ENCODE data around the gene MAP4K5.

MAP4K5 gene

GRCh38 chr14:50471838-50472465, 60.4 kb downstream of the MAP4K5 start:
- Histone ChIP-seq H3K27ac (no peak overlapping the region), H3K27me3 (no peaks in the 10 kb centered on the region), H3K9me3 (peaks cover 15% of the 10 kb centered on the region), H3K4me1 (ENCODE audit: control insufficient read depth in 1 of 2, insufficient read depth in 1 of 2, low read depth in 1 of 2, low read length in 1 of 2) (no peaks in the 10 kb centered on the region), H3K4me3 (ENCODE audit: low read depth in 1 of 2, low read length in 1 of 2) (no peak overlapping the region), H3K36me3 (peaks cover 5% of the 10 kb centered on the region)
- TF ChIP-seq CTCF (IDR thresholded peaks at IDR 0.05): no peak

- peaks cover 15% of the 10 kb centered on the region for H3K9me3 ChIP-seq
- H3K27ac ChIP-seq: no peak overlapping the region
- no peaks in the 10 kb centered on the region for H3K4me1 ChIP-seq (ENCODE audit: control insufficient read depth in 1 of 2, insufficient read depth in 1 of 2, low read depth in 1 of 2, low read length in 1 of 2)
- H3K4me3 ChIP-seq (ENCODE audit: low read depth in 1 of 2, low read length in 1 of 2): no peak overlapping the region
- no peak for TF ChIP-seq CTCF (IDR thresholded peaks at IDR 0.05)
- H3K36me3 ChIP-seq: peaks cover 5% of the 10 kb centered on the region
- no peaks in the 10 kb centered on the region for H3K27me3 ChIP-seq
Observed at GRCh38 chr14:50469982-50470381, 62.4 kb downstream of the MAP4K5 start.

- TF ChIP-seq CTCF (IDR thresholded peaks at IDR 0.05): no peak
- Histone ChIP-seq H3K4me1 (ENCODE audit: control insufficient read depth in 1 of 2, insufficient read depth in 1 of 2, low read depth in 1 of 2, low read length in 1 of 2) (no peaks in the 10 kb centered on the region), H3K27me3 (no peaks in the 10 kb centered on the region), H3K4me3 (ENCODE audit: low read depth in 1 of 2, low read length in 1 of 2) (no peak overlapping the region), H3K9me3 (no peaks in the 10 kb centered on the region), H3K36me3 (peaks cover 10% of the 10 kb centered on the region), H3K27ac (no peak overlapping the region)
Observed at GRCh38 chr14:50462111-50462510, 70.3 kb downstream of the MAP4K5 start.

DNA sequence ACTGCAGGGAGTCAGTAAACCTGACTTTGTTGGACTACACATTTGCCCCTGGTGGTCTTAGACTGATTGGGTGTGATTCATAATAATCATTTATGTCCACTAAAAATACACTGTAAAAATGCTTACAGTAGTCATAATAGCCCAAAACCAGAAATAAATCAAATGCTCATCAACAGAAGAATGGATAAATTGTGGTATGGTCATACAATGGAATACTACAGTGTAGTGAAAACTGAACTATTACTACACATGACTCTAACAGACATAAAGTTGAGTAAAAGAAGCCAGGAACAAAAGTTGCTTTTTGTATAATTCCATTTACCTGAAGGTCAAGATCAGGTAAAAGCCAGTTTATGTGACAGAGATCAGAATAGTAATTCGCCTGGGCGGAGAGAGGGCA, 78.5 kb downstream of the MAP4K5 start:
- Histone ChIP-seq H3K36me3 (no peaks in the 10 kb centered on the region), H3K27me3 (no peaks in the 10 kb centered on the region), H3K9me3 (no peaks in the 10 kb centered on the region), H3K27ac (no peak overlapping the region), H3K4me1 (ENCODE audit: control insufficient read depth in 1 of 2, insufficient read depth in 1 of 2, low read depth in 1 of 2, low read length in 1 of 2) (no peaks in the 10 kb centered on the region), H3K4me3 (ENCODE audit: low read depth in 1 of 2, low read length in 1 of 2) (no peak overlapping the region)
- TF ChIP-seq CTCF (IDR thresholded peaks at IDR 0.05): no peak

- H3K27me3 ChIP-seq: no peaks in the 10 kb centered on the region
- no peak overlapping the region for H3K27ac ChIP-seq
- no peak overlapping the region for H3K4me3 ChIP-seq (ENCODE audit: low read depth in 1 of 2, low read length in 1 of 2)
- H3K9me3 ChIP-seq: no peaks in the 10 kb centered on the region
- TF ChIP-seq CTCF (IDR thresholded peaks at IDR 0.05): no peak
- H3K36me3 ChIP-seq: no peaks in the 10 kb centered on the region
- H3K4me1 ChIP-seq (ENCODE audit: control insufficient read depth in 1 of 2, insufficient read depth in 1 of 2, low read depth in 1 of 2, low read length in 1 of 2): no peaks in the 10 kb centered on the region
Observed at GRCh38 chr14:50452979-50453705, 79.2 kb downstream of the MAP4K5 start.
